BJ (cell line): Measurements from ENCODE around the gene MGAT5. TPM values are rescaled to one million over a fixed set of nuclear protein-coding genes. Genes with fewer than 3 reads are reported as not detected.

Experiments used
- CTCF ChIA-PET: fragments of 350-600 bp; formaldehyde crosslinking; extraction: SDS; loops from one replicate; lab custom pipeline; 2021; ENCODE audit warnings: antibody characterized with exemption, inconsistent platforms; lab: Yijun Ruan, JAX
- POLR2A ChIA-PET: fragments of 300-600 bp; sonication (Branson Sonifier 250); formaldehyde crosslinking; extraction: SDS; loops from one replicate; lab custom pipeline; 2021; ENCODE audit warnings: antibody characterized with exemption; lab: Charles Lee
- DNase-seq: peaks from one replicate; pipeline ENCODE4 v3.0.0-alpha.2; 2011; ENCODE audit warnings: low read depth
- H3K27me3 ChIP-seq: 2 replicates; pipeline ENCODE4 v1.6.0; 2011; ENCODE audit warnings: low read length; ENCODE audit not compliant: control insufficient read depth, insufficient read depth
- H3K36me3 ChIP-seq: 2 replicates; pipeline ENCODE4 v1.5.1; 2011; ENCODE audit warnings: low read length; ENCODE audit not compliant: control insufficient read depth, insufficient read depth
- H3K4me3 ChIP-seq: 2 replicates; pipeline ENCODE4 v1.5.1; 2011; ENCODE audit warnings: low read depth, mild to moderate bottlenecking, control low read depth, low read length
- CTCF ChIP-seq: IDR thresholded peaks from 2 replicates; pipeline ENCODE4 v1.5.1; 2011; ENCODE audit warnings: low read depth, mild to moderate bottlenecking, control low read depth, inconsistent platforms, low read length, moderate library complexity; ENCODE audit not compliant: insufficient read depth
- polyA plus RNA-seq: library from polyadenylated mRNA; depleted of rRNA; stranded (reverse); fragments of >200 nt; gene quantifications from 2 replicates; pipeline ENCODE4 v1.2.3, GENCODE V29; 2011

MGAT5 gene
- polyA plus RNA-seq, 1 experiment, result 25.0 TPM

GRCh38 chr2:134449751-134450513, 196.1 kb downstream of the MGAT5 start:
- CTCF ChIA-PET, result interaction anchor here (0.5 to 10.3 kb wide), 25 partner anchors 9 to 571 kb away, joined by 3 to 62 read pairs (median 6); no protein-coding TSS in a partner anchor
- no peak for TF ChIP-seq CTCF
- POLR2A ChIA-PET, result no interaction called here
- no peak for DNase-seq
- H3K36me3 ChIP-seq, result peaks cover 4% of the 10 kb centered on the region; the same call in 1 of the 2 replicates
- H3K27me3 ChIP-seq, result no peaks in the 10 kb centered on the region
- H3K4me3 ChIP-seq, result no peak overlapping the region

GRCh38 chr2:134451347-134451630, 197.4 kb downstream of the MGAT5 start:
- DNase-seq, result no peak
- POLR2A ChIA-PET, result no interaction called here
- no peak for TF ChIP-seq CTCF
- Histone ChIP-seq H3K27me3 (no peaks in the 10 kb centered on the region), H3K36me3 (peaks cover 4% of the 10 kb centered on the region; the same call in 1 of the 2 replicates), H3K4me3 (no peak overlapping the region)
- CTCF ChIA-PET, result interaction anchor here (0.6 to 10.3 kb wide), 45 partner anchors 8 to 572 kb away, joined by 3 to 62 read pairs (median 4); no protein-coding TSS in a partner anchor

- CTCF ChIA-PET, result interaction anchor here (0.6 to 10.3 kb wide), 25 partner anchors 8 to 573 kb away, joined by 3 to 62 read pairs (median 4); no protein-coding TSS in a partner anchor
- POLR2A ChIA-PET, result no interaction called here
- no peaks in the 10 kb centered on the region for H3K27me3 ChIP-seq
- TF ChIP-seq CTCF, result no peak
- no peak overlapping the region for H3K4me3 ChIP-seq
- no peak for DNase-seq
- peaks cover 4% of the 10 kb centered on the region; the same call in 1 of the 2 replicates for H3K36me3 ChIP-seq
Measured at GRCh38 chr2:134452042-134452733, 198.3 kb downstream of the MGAT5 start.

- H3K36me3 ChIP-seq, result peaks cover 3% of the 10 kb centered on the region; the same call in 1 of the 2 replicates
- H3K4me3 ChIP-seq, result no peak overlapping the region
- ChIA-PET CTCF (interaction anchor here (0.7 to 10.3 kb wide), 7 partner anchors 7 to 568 kb away, joined by 3 to 62 read pairs (median 32); no protein-coding TSS in a partner anchor), POLR2A (no interaction called here)
- H3K27me3 ChIP-seq, result no peaks in the 10 kb centered on the region
- no peak for TF ChIP-seq CTCF
- no peak for DNase-seq
Measured at GRCh38 chr2:134453476-134453875, 199.6 kb downstream of the MGAT5 start.

GRCh38 chr2:134453973-134454372, 200.1 kb downstream of the MGAT5 start:
- DNase-seq, result no peak
- Histone ChIP-seq H3K27me3 (no peaks in the 10 kb centered on the region), H3K4me3 (no peak overlapping the region), H3K36me3 (no peaks in the 10 kb centered on the region; the same call in 1 of the 2 replicates)
- ChIA-PET POLR2A (no interaction called here), CTCF (interaction anchor here (3.7 to 10.3 kb wide), 4 partner anchors 18 to 568 kb away, joined by 24 to 62 read pairs (median 51); no protein-coding TSS in a partner anchor)
- no peak for TF ChIP-seq CTCF
